GM23338 (cell line): ENCODE measurements around the gene GUCY1B1. TPM values are rescaled to one million over a fixed set of nuclear protein-coding genes. Genes with fewer than 3 reads are reported as not detected.

Source experiments
- ATAC-seq: fragments of 200-7000 bp; cut with Tn5 transposase; 3 replicates; pipeline ENCODE4 v1.9.1; 2020
- DNase-seq: peaks from one replicate; pipeline ENCODE4 v3.0.0-alpha.2; 2015; ENCODE audit warnings: low spot score
- H2AFZ ChIP-seq: fragments of 200-600 bp; sonication (generic); 2 replicates; pipeline ENCODE4 v1.8.0; 2016; ENCODE audit warnings: antibody characterized with exemption, mild to moderate bottlenecking, moderate library complexity
- H3F3A ChIP-seq: fragments of 200-600 bp; sonication (generic); replicated peaks from 2 replicates; pipeline ENCODE4 v1.8.0; 2017; ENCODE audit warnings: antibody characterized with exemption, mixed run types, low read depth
- H3K27ac ChIP-seq: fragments of 200-600 bp; sonication (generic); 2 replicates; pipeline ENCODE4 v1.6.1; 2016; ENCODE audit warnings: low read depth
- H3K27me3 ChIP-seq: fragments of 200-600 bp; sonication (generic); 2 replicates; pipeline ENCODE4 v1.8.0; 2016; ENCODE audit warnings: mild to moderate bottlenecking, mixed run types, moderate library complexity; ENCODE audit not compliant: insufficient read depth
- H3K36me3 ChIP-seq: fragments of 200-600 bp; sonication (generic); 2 replicates; pipeline ENCODE4 v1.8.0; 2016; ENCODE audit warnings: mild to moderate bottlenecking; ENCODE audit not compliant: insufficient read depth
- H3K4me1 ChIP-seq: fragments of 200-600 bp; sonication (generic); 2 replicates; pipeline ENCODE4 v1.8.0; 2016; ENCODE audit warnings: mild to moderate bottlenecking, moderate library complexity; ENCODE audit not compliant: insufficient read depth
- H3K4me2 ChIP-seq: fragments of 200-600 bp; sonication (generic); 2 replicates; pipeline ENCODE4 v1.7.1; 2017; ENCODE audit warnings: mixed run types
- H3K4me3 ChIP-seq: fragments of 200-600 bp; sonication (generic); 2 replicates; pipeline ENCODE4 v1.6.1; 2016; ENCODE audit warnings: mixed run types
- H3K79me2 ChIP-seq: fragments of 200-600 bp; sonication (generic); replicated peaks from 2 replicates; pipeline ENCODE4 v1.8.0; 2017; ENCODE audit warnings: mild to moderate bottlenecking; ENCODE audit not compliant: insufficient read depth
- H3K9me2 ChIP-seq: fragments of 200-600 bp; sonication (generic); 2 replicates; pipeline ENCODE4 v1.8.0; 2017; ENCODE audit not compliant: insufficient read depth
- H4K20me1 ChIP-seq: fragments of 200-600 bp; sonication (generic); replicated peaks from 2 replicates; pipeline ENCODE4 v1.8.0; 2017; ENCODE audit warnings: mild to moderate bottlenecking; ENCODE audit not compliant: insufficient read depth
- H3K27ac Mint-ChIP-seq: 2 replicates; pipeline ENCODE4 v1.8.0; 2020; ENCODE audit warnings: inconsistent platforms, mild to moderate bottlenecking, moderate library complexity, mixed read lengths
- H3K27me3 Mint-ChIP-seq: 3 replicates; pipeline ENCODE4 v1.8.0; 2022; ENCODE audit warnings: low read depth, mild to moderate bottlenecking, moderate library complexity, mixed read lengths, inconsistent platforms; ENCODE audit not compliant: insufficient read depth, poor library complexity
- H3K36me3 Mint-ChIP-seq: 3 replicates; pipeline ENCODE4 v1.8.0; 2021; ENCODE audit warnings: low read depth, mild to moderate bottlenecking, inconsistent platforms, moderate library complexity, mixed read lengths
- H3K4me1 Mint-ChIP-seq: 3 replicates; pipeline ENCODE4 v1.8.0; 2020; ENCODE audit warnings: mild to moderate bottlenecking, inconsistent platforms, mixed read lengths
- H3K4me3 Mint-ChIP-seq: 3 replicates; pipeline ENCODE4 v1.8.0; 2021; ENCODE audit warnings: moderate library complexity, mild to moderate bottlenecking, inconsistent platforms, mixed read lengths
- H3K9me3 Mint-ChIP-seq: 3 replicates; pipeline ENCODE4 v1.8.0; 2020; ENCODE audit warnings: moderate library complexity, mild to moderate bottlenecking, inconsistent platforms, mixed read lengths
- CREB1 ChIP-seq: fragments of 250-450 bp; sonication (Bioruptor Pico); IDR thresholded peaks from 2 replicates; pipeline ENCODE4 v1.5.0; 2020; ENCODE audit warnings: low read depth, mild to moderate bottlenecking, moderate library complexity
- EZH2 ChIP-seq: fragments of 200-600 bp; sonication (generic); IDR thresholded peaks from one replicate; pipeline ENCODE4 v1.8.0; 2017; ENCODE audit warnings: antibody characterized with exemption, mild to moderate bottlenecking, low read depth; ENCODE audit not compliant: unreplicated experiment
- EZH2phosphoT487 ChIP-seq: fragments of 200-600 bp; sonication (generic); IDR thresholded peaks from one replicate; pipeline ENCODE4 v1.8.1; 2018; ENCODE audit warnings: antibody characterized with exemption; ENCODE audit not compliant: unreplicated experiment
- JUNB ChIP-seq: IDR thresholded peaks from one replicate; pipeline ENCODE4 v1.6.1; 2016; ENCODE audit warnings: antibody characterized with exemption; ENCODE audit not compliant: unreplicated experiment
- NANOG ChIP-seq: IDR thresholded peaks from 2 replicates; pipeline ENCODE4 v1.6.1; 2016; ENCODE audit warnings: antibody characterized with exemption, borderline replicate concordance
- POLR2AphosphoS5 ChIP-seq: IDR thresholded peaks from 2 replicates; pipeline ENCODE4 v1.6.1; 2016; ENCODE audit warnings: antibody characterized with exemption, low read depth
- STAT1 ChIP-seq: IDR thresholded peaks from one replicate; pipeline ENCODE4 v1.6.1; 2016; ENCODE audit warnings: antibody characterized with exemption; ENCODE audit not compliant: unreplicated experiment
- ZNF331 ChIP-seq: fragments of 250-450 bp; sonication (Bioruptor Pico); IDR thresholded peaks from 2 replicates; pipeline ENCODE4 v1.5.0; 2020; ENCODE audit warnings: low read depth, mild to moderate bottlenecking, moderate library complexity
- polyA plus RNA-seq: library from polyadenylated mRNA; unstranded; fragments of >200 nt; fragmentation: Nextera tagmentation; extraction: Ambion mirVana; gene quantifications from 2 replicates; pipeline ENCODE4 v1.2.1, GENCODE V29; 2016
- total RNA-seq: library from RNA; depleted of rRNA; stranded (reverse); fragments of >200 nt; shearing (Covaris generic); gene quantifications from 2 replicates; pipeline ENCODE4 v1.2.3, GENCODE V29; 2014
- TF ChIP-seq, protein P1 (sequence below): IDR thresholded peaks from one replicate; pipeline ENCODE4 v1.6.1; 2018; ENCODE audit warnings: antibody characterized with exemption; ENCODE audit not compliant: unreplicated experiment
- TF ChIP-seq, protein P2 (sequence below): IDR thresholded peaks from 2 replicates; pipeline ENCODE4 v1.6.1; 2016; ENCODE audit warnings: antibody characterized with exemption

Gene GUCY1B1
- total and polyA plus RNA-seq, 2 experiments from 2014 or later = 2.6 to 4.3 TPM

DNA sequence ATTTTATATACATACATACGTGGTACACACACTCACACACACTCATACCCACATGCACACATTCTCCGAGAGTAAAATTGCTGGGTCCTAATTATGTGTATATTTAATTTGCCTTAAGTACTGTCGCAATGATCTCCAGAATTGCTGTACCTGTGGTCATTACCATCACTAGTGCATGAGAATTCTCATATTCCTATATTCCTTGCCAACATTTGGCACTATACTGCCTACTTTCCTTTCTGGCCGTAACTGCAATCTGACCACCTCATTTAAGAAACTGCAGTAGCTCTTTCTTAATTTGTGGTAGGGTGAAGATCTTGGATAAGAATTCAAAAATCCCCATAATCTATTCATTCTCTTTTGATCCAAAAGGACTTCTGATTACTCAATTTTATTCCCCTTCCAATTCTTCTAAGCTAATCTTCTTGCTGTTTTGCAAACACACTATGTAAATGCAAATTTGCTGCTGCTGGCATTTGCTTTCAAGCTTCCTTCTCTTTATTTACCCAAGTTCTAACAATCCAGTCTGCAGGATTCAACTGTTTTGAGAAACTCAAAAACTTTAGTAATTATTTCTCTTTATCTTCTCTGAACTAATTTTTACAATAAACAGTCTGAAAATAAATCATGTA, 62.2 kb downstream of the GUCY1B1 start:
- no peaks in the 10 kb centered on the region for H3K36me3 Mint-ChIP-seq
- Histone ChIP-seq H4K20me1 (no peaks in the 10 kb centered on the region), H3K4me3 (no peak overlapping the region), H3K79me2 (no peaks in the 10 kb centered on the region), H3K4me1 (no peaks in the 10 kb centered on the region), H3K9me2 (no peaks in the 10 kb centered on the region), H3F3A (no peaks in the 10 kb centered on the region), H3K4me2 (no peak overlapping the region), H3K36me3 (no peaks in the 10 kb centered on the region), H3K27ac (no peak overlapping the region), H3K27me3 (no peaks in the 10 kb centered on the region), H2AFZ (no peak overlapping the region)
- peaks cover 5% of the 10 kb centered on the region for H3K27me3 Mint-ChIP-seq
- peaks cover 13% of the 10 kb centered on the region for H3K4me1 Mint-ChIP-seq
- ATAC-seq (no peak), DNase-seq (peak; percentile 21)
- H3K9me3 Mint-ChIP-seq = no peaks in the 10 kb centered on the region
- no peak for TF ChIP-seq ZNF331 (CRISPR knock-in tag)
- no peak for TF ChIP-seq EZH2
- TF ChIP-seq EZH2phosphoT487 = no peak
- no peak for TF ChIP-seq JUNB
- no peak for TF ChIP-seq POLR2AphosphoS5
- no peak overlapping the region for H3K4me3 Mint-ChIP-seq
- no peak overlapping the region for H3K27ac Mint-ChIP-seq

- Mint-ChIP-seq H3K27me3 (peaks cover 5% of the 10 kb centered on the region), H3K36me3 (no peaks in the 10 kb centered on the region), H3K4me3 (no peak overlapping the region), H3K9me3 (no peaks in the 10 kb centered on the region), H3K4me1 (peaks cover 13% of the 10 kb centered on the region), H3K27ac (no peak overlapping the region)
- Histone ChIP-seq H3K79me2 (no peaks in the 10 kb centered on the region), H3F3A (no peaks in the 10 kb centered on the region), H3K9me2 (no peaks in the 10 kb centered on the region), H2AFZ (no peak overlapping the region), H3K36me3 (no peaks in the 10 kb centered on the region), H3K4me2 (no peak overlapping the region), H3K27ac (no peak overlapping the region), H3K4me1 (no peaks in the 10 kb centered on the region), H3K4me3 (no peak overlapping the region), H3K27me3 (no peaks in the 10 kb centered on the region), H4K20me1 (no peaks in the 10 kb centered on the region)
- no peak for ATAC-seq
- DNase-seq = no peak
- TF ChIP-seq ZNF331 (CRISPR knock-in tag) (no peak), NANOG (no peak), STAT1 (no peak), EZH2phosphoT487 (no peak), POLR2AphosphoS5 (no peak), EZH2 (no peak), JUNB (no peak), CREB1 (no peak)
- TF ChIP-seq, protein P1, sequence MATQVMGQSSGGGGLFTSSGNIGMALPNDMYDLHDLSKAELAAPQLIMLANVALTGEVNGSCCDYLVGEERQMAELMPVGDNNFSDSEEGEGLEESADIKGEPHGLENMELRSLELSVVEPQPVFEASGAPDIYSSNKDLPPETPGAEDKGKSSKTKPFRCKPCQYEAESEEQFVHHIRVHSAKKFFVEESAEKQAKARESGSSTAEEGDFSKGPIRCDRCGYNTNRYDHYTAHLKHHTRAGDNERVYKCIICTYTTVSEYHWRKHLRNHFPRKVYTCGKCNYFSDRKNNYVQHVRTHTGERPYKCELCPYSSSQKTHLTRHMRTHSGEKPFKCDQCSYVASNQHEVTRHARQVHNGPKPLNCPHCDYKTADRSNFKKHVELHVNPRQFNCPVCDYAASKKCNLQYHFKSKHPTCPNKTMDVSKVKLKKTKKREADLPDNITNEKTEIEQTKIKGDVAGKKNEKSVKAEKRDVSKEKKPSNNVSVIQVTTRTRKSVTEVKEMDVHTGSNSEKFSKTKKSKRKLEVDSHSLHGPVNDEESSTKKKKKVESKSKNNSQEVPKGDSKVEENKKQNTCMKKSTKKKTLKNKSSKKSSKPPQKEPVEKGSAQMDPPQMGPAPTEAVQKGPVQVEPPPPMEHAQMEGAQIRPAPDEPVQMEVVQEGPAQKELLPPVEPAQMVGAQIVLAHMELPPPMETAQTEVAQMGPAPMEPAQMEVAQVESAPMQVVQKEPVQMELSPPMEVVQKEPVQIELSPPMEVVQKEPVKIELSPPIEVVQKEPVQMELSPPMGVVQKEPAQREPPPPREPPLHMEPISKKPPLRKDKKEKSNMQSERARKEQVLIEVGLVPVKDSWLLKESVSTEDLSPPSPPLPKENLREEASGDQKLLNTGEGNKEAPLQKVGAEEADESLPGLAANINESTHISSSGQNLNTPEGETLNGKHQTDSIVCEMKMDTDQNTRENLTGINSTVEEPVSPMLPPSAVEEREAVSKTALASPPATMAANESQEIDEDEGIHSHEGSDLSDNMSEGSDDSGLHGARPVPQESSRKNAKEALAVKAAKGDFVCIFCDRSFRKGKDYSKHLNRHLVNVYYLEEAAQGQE = no peak
- TF ChIP-seq, protein P2, sequence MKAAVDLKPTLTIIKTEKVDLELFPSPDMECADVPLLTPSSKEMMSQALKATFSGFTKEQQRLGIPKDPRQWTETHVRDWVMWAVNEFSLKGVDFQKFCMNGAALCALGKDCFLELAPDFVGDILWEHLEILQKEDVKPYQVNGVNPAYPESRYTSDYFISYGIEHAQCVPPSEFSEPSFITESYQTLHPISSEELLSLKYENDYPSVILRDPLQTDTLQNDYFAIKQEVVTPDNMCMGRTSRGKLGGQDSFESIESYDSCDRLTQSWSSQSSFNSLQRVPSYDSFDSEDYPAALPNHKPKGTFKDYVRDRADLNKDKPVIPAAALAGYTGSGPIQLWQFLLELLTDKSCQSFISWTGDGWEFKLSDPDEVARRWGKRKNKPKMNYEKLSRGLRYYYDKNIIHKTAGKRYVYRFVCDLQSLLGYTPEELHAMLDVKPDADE = no peak
Observed at GRCh38 chr4:155822572-155822971, 63.8 kb downstream of the GUCY1B1 start.
